H9 (cell line): ENCODE results near the gene SIN3A. TPM values are rescaled to one million over a fixed set of nuclear protein-coding genes. Genes with fewer than 3 reads are reported as not detected.
"Not testable (repeated sequence)": the region's sequence is repeated elsewhere in the genome, so short reads cannot be mapped to it uniquely, and the experiment has no call there.

ENCODE experiments used
- DNase-seq: peaks from one replicate; pipeline ENCODE4 v3.0.0-alpha.2; 2017
- H2AFZ ChIP-seq: one replicate; pipeline ENCODE4 v1.6.1; 2013; ENCODE audit warnings: mild to moderate bottlenecking, low read length, control low read depth, moderate library complexity
- H2AK5ac ChIP-seq: 2 replicates; pipeline ENCODE4 v1.6.1; 2013; ENCODE audit warnings: low read length, control low read depth, mixed read lengths; ENCODE audit not compliant: insufficient read length
- H2BK120ac ChIP-seq: one replicate; pipeline ENCODE4 v1.6.1; 2013; ENCODE audit warnings: low read depth, mild to moderate bottlenecking, low read length, control low read depth, inconsistent platforms; ENCODE audit not compliant: poor library complexity, severe bottlenecking
- H2BK12ac ChIP-seq: 2 replicates; pipeline ENCODE4 v1.6.1; 2013; ENCODE audit warnings: low read length, control low read depth, mixed read lengths, low read depth; ENCODE audit not compliant: insufficient read length
- H2BK15ac ChIP-seq: 2 replicates; pipeline ENCODE4 v1.6.1; 2013; ENCODE audit warnings: low read depth, low read length, control low read depth
- H2BK20ac ChIP-seq: one replicate; pipeline ENCODE4 v1.6.1; 2013; ENCODE audit warnings: low read depth, mild to moderate bottlenecking, low read length, control low read depth, inconsistent platforms; ENCODE audit not compliant: poor library complexity, severe bottlenecking
- H2BK5ac ChIP-seq: 2 replicates; pipeline ENCODE4 v1.6.1; 2013; ENCODE audit warnings: low read length, control low read depth, mixed read lengths; ENCODE audit not compliant: insufficient read length
- H3K14ac ChIP-seq: 2 replicates; pipeline ENCODE4 v1.6.1; 2013; ENCODE audit warnings: low read length, control low read depth; ENCODE audit not compliant: insufficient read depth
- H3K18ac ChIP-seq: 2 replicates; pipeline ENCODE4 v1.6.1; 2013; ENCODE audit warnings: low read depth, mild to moderate bottlenecking, mixed read lengths, low read length, control low read depth; ENCODE audit not compliant: insufficient read length
- H3K23ac ChIP-seq: 2 replicates; pipeline ENCODE4 v1.6.1; 2013; ENCODE audit warnings: low read length, control low read depth, mixed read lengths, low read depth; ENCODE audit not compliant: insufficient read length
- H3K23me2 ChIP-seq: 2 replicates; pipeline ENCODE4 v1.6.1; 2013; ENCODE audit warnings: low read depth, mild to moderate bottlenecking, mixed read lengths, low read length, control low read depth; ENCODE audit not compliant: insufficient read length, poor library complexity, severe bottlenecking
- H3K27ac ChIP-seq: 2 replicates; pipeline ENCODE4 v1.5.1; 2013; ENCODE audit warnings: low read length, control low read depth, mixed read lengths, low read depth; ENCODE audit not compliant: insufficient read length
- H3K27me3 ChIP-seq: 2 replicates; pipeline ENCODE4 v1.6.1; 2013; ENCODE audit warnings: low read length, control low read depth, inconsistent platforms; ENCODE audit not compliant: insufficient read depth
- H3K4ac ChIP-seq: 2 replicates; pipeline ENCODE4 v1.6.1; 2013; ENCODE audit warnings: low read depth, mild to moderate bottlenecking, control low read depth, inconsistent platforms, low read length, moderate library complexity
- H3K4me1 ChIP-seq: 2 replicates; pipeline ENCODE4 v1.6.1; 2013; ENCODE audit warnings: low read length, control low read depth, inconsistent platforms; ENCODE audit not compliant: insufficient read depth
- H3K4me2 ChIP-seq: 2 replicates; pipeline ENCODE4 v1.6.1; 2013; ENCODE audit warnings: low read length, control low read depth, mixed read lengths; ENCODE audit not compliant: insufficient read length, insufficient read depth
- H3K56ac ChIP-seq: 2 replicates; pipeline ENCODE4 v1.6.1; 2013; ENCODE audit warnings: low read depth, mild to moderate bottlenecking, mixed read lengths, low read length, control low read depth; ENCODE audit not compliant: insufficient read length
- H3K79me1 ChIP-seq: 2 replicates; pipeline ENCODE4 v1.6.1; 2013; ENCODE audit warnings: low read depth, mild to moderate bottlenecking, moderate library complexity, low read length, control low read depth, inconsistent platforms; ENCODE audit not compliant: insufficient read depth, poor library complexity, severe bottlenecking
- H3K79me2 ChIP-seq: 2 replicates; pipeline ENCODE4 v1.6.1; 2013; ENCODE audit warnings: low read length, control low read depth, inconsistent platforms; ENCODE audit not compliant: insufficient read depth
- H3K9ac ChIP-seq: 2 replicates; pipeline ENCODE4 v1.6.1; 2013; ENCODE audit warnings: low read length, control low read depth, mixed read lengths; ENCODE audit not compliant: insufficient read length; ENCODE audit errors: extremely low read depth
- H3K9me3 ChIP-seq: one replicate; pipeline ENCODE4 v1.6.1; 2013; ENCODE audit warnings: low read depth, low read length, inconsistent platforms; ENCODE audit not compliant: control insufficient read depth
- H3T11ph ChIP-seq: one replicate; pipeline ENCODE4 v1.6.1; 2013; ENCODE audit warnings: mild to moderate bottlenecking, low read length, control low read depth, inconsistent platforms
- H4K20me1 ChIP-seq: one replicate; pipeline ENCODE4 v1.6.1; 2013; ENCODE audit not compliant: control insufficient read depth, insufficient read length, insufficient read depth
- H4K5ac ChIP-seq: 2 replicates; pipeline ENCODE4 v1.6.1; 2013; ENCODE audit warnings: low read depth, mild to moderate bottlenecking, mixed read lengths, low read length, control low read depth; ENCODE audit not compliant: insufficient read length
- H4K8ac ChIP-seq: replicated peaks from 2 replicates; pipeline ENCODE4 v1.6.1; 2013; ENCODE audit warnings: low read length, control low read depth, mixed read lengths, low read depth; ENCODE audit not compliant: insufficient read length
- H4K91ac ChIP-seq: 2 replicates; pipeline ENCODE4 v1.6.1; 2013; ENCODE audit warnings: low read depth, mild to moderate bottlenecking, moderate library complexity, mixed read lengths, low read length, control low read depth; ENCODE audit not compliant: insufficient read length
- H3K27ac Mint-ChIP-seq, 3 experiments: 2 replicates in 2 of 3; 3 replicates in 1 of 3; pipeline ENCODE4 v1.8.0; 2020 to 2021; ENCODE audit warnings: mixed read lengths in 3 of 3, mild to moderate bottlenecking in 1 of 3, moderate library complexity in 1 of 3
- H3K27me3 Mint-ChIP-seq: 2 replicates; pipeline ENCODE4 v1.8.0; 2021; ENCODE audit warnings: low read depth, mild to moderate bottlenecking, moderate library complexity, mixed read lengths
- H3K36me3 Mint-ChIP-seq, 3 experiments: 2 replicates in 2 of 3; 3 replicates in 1 of 3; pipeline ENCODE4 v1.8.0; 2020 to 2021; ENCODE audit warnings: low read depth in 3 of 3, mixed read lengths in 3 of 3; ENCODE audit not compliant: insufficient read depth in 1 of 3
- H3K4me1 Mint-ChIP-seq, 2 experiments: 2 replicates each; pipeline ENCODE4 v1.8.0; 2020; ENCODE audit warnings: mixed read lengths in 2 of 2
- H3K4me3 Mint-ChIP-seq, 2 experiments: 2 replicates in 1 of 2; 3 replicates in 1 of 2; pipeline ENCODE4 v1.8.0; 2020 to 2021; ENCODE audit warnings: mild to moderate bottlenecking in 2 of 2, mixed read lengths in 2 of 2, moderate library complexity in 1 of 2
- H3K9me3 Mint-ChIP-seq, 2 experiments: 2 replicates in 1 of 2; 3 replicates in 1 of 2; pipeline ENCODE4 v1.8.0; 2020; ENCODE audit warnings: mild to moderate bottlenecking in 2 of 2, mixed read lengths in 2 of 2, moderate library complexity in 1 of 2
- WGBS: extraction: QIAGEN DNeasy Blood & Tissue Kit; methylation state at CpG from one replicate; pipeline ENCODE4 v1.1.7; 2013; ENCODE audit warnings: missing lambda C conversion rate, low lambda C conversion rate, mixed read lengths; ENCODE audit not compliant: insufficient read length; ENCODE audit errors: extremely low coverage; 5-methylcytosine and 5-hydroxymethylcytosine counted together
- total RNA-seq: library from RNA; stranded (reverse); gene quantifications from 2 replicates; pipeline ENCODE4 v1.2.1, GENCODE V29; 2021
- TF ChIP-seq, protein P1 (sequence below): fragments of 200-600 bp; sonication (generic); conservative IDR thresholded peaks from 3 replicates; pipeline ENCODE4 v1.8.0; 2021; ENCODE audit warnings: antibody characterized with exemption, mild to moderate bottlenecking

Gene SIN3A
- total RNA-seq, 1 experiment from 2014 or later, result 102 TPM

DNA sequence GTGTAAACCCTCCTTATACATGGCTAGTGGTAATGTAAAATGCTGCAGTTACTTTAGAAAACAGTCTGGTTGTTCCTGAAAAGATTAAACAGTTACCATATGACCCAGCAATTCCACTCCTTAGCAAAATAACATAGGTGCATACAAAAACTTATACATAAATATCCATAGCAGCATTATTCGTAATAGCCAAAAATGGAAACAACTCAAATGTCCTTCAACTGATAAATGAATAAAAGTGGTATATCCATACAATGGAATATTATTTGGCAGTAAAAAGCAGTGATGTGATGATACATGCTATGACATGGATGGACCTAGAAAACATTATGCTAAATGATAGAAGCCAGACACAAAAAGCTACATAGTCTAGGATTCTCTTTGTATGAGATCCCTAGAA, 31.6 kb upstream of the SIN3A start:
- Histone ChIP-seq H3K79me1 (no peaks in the 10 kb centered on the region), H3K27ac (no peak overlapping the region), H2AK5ac (no peak overlapping the region), H3K79me2 (no peaks in the 10 kb centered on the region), H2BK20ac (no peak overlapping the region), H3K9me3 (no peaks in the 10 kb centered on the region), H3K23ac (no peak overlapping the region), H3K4me1 (no peaks in the 10 kb centered on the region), H4K20me1 (no peaks in the 10 kb centered on the region), H3K4ac (no peak overlapping the region), H3K27me3 (no peaks in the 10 kb centered on the region; the same call in 1 of the 2 replicates), H3K14ac (no peak overlapping the region), H2BK120ac (no peak overlapping the region), H2BK12ac (no peak overlapping the region), H3T11ph (no peak overlapping the region), H3K4me2 (no peak overlapping the region), H3K56ac (no peak overlapping the region), H3K23me2 (no peaks in the 10 kb centered on the region), H2BK5ac (no peak overlapping the region), H4K8ac (no peak overlapping the region), H4K5ac (no peak overlapping the region), H3K18ac (no peak overlapping the region), H3K9ac (no peak overlapping the region), H2BK15ac (no peak overlapping the region), H2AFZ (no peak overlapping the region), H4K91ac (no peak overlapping the region)
- Mint-ChIP-seq H3K4me3 (no peak overlapping the region), H3K27ac (no peak overlapping the region), H3K27me3 (no peaks in the 10 kb centered on the region), H3K4me1 (no peaks in the 10 kb centered on the region), H3K36me3 (peaks cover 47 to 65% (median 63%) of the 10 kb centered on the region in 3 experiments), H3K9me3 (peaks cover 16 to 18% of the 10 kb centered on the region in 2 experiments; a peak in 4 of 5 replicates)
- TF ChIP-seq, protein P1, sequence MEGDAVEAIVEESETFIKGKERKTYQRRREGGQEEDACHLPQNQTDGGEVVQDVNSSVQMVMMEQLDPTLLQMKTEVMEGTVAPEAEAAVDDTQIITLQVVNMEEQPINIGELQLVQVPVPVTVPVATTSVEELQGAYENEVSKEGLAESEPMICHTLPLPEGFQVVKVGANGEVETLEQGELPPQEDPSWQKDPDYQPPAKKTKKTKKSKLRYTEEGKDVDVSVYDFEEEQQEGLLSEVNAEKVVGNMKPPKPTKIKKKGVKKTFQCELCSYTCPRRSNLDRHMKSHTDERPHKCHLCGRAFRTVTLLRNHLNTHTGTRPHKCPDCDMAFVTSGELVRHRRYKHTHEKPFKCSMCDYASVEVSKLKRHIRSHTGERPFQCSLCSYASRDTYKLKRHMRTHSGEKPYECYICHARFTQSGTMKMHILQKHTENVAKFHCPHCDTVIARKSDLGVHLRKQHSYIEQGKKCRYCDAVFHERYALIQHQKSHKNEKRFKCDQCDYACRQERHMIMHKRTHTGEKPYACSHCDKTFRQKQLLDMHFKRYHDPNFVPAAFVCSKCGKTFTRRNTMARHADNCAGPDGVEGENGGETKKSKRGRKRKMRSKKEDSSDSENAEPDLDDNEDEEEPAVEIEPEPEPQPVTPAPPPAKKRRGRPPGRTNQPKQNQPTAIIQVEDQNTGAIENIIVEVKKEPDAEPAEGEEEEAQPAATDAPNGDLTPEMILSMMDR, result no peak
- DNase-seq, result no peak
- WGBS, result no CpG with 5 or more reads among the region's 1 CpG

DNA sequence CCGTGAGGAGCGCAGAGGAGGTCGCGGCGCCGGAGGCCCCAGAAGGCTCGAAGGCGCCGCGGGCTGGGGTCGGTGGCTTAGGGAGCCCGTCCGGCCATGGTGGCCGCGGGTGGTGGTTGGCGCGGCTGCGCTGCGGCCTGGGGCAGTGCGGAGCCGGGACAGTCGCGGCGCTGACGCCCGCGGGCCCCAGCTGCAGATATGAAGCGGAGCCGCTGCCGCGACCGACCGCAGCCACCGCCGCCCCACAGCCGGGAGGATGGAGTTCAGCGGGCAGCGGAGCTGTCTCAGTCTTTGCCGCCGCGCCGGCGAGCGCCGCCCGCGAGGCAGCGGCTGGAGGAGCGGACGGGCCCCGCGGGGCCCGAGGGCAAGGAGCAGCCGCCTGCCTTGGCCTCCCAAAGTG, 29.0 kb upstream of the SIN3A start:
- H2BK12ac ChIP-seq, H3T11ph ChIP-seq, H3K79me2 ChIP-seq, H3K27me3 Mint-ChIP-seq, H2AFZ ChIP-seq, H3K56ac ChIP-seq, H4K20me1 ChIP-seq, H2BK20ac ChIP-seq, H3K4me1 Mint-ChIP-seq, H3K79me1 ChIP-seq, DNase-seq, H3K23me2 ChIP-seq, H3K14ac ChIP-seq, H3K23ac ChIP-seq, H2BK120ac ChIP-seq, H3K18ac ChIP-seq, H4K8ac ChIP-seq, H3K4me1 ChIP-seq, H3K27ac ChIP-seq, H3K27ac Mint-ChIP-seq, H3K27me3 ChIP-seq, H2BK5ac ChIP-seq, H2BK15ac ChIP-seq, H2AK5ac ChIP-seq, H3K9me3 ChIP-seq, H4K5ac ChIP-seq, H3K4me3 Mint-ChIP-seq, H3K4ac ChIP-seq, H4K91ac ChIP-seq, H3K4me2 ChIP-seq, H3K9ac ChIP-seq: not testable (repeated sequence)
- WGBS, result no CpG with 5 or more reads among the region's 54 CpGs
- Mint-ChIP-seq H3K36me3 (peaks cover 34 to 57% (median 44%) of the 10 kb centered on the region in 3 experiments), H3K9me3 (peaks cover 16 to 18% of the 10 kb centered on the region in 2 experiments; a peak in 4 of 5 replicates)
